Mucosa of descending colon (tissue), 3 donors: Measurements from ENCODE around the gene TOMM34. TPM values are rescaled to one million over a fixed set of nuclear protein-coding genes. Genes with fewer than 3 reads are reported as not detected.

Experiments used
- ATAC-seq: fragments of 200-7000 bp; cut with Tn5 transposase; one replicate; pipeline ENCODE4 v1.9.1; 2020; ENCODE audit warnings: mild to moderate bottlenecking, moderate library complexity
- DNase-seq, 3 donors: peaks; one replicate each; pipeline ENCODE4 v3.0.0-alpha.2; 2020
- H3K36me3 ChIP-seq: fragments of 200-600 bp; one replicate; pipeline ENCODE4 v1.8.0; 2021; ENCODE audit warnings: low read depth, mild to moderate bottlenecking
- H3K4me1 ChIP-seq: fragments of 200-600 bp; one replicate; pipeline ENCODE4 v1.8.0; 2021; ENCODE audit warnings: low read depth, mild to moderate bottlenecking
- H3K4me3 ChIP-seq: fragments of 200-600 bp; one replicate; pipeline ENCODE4 v1.8.0; 2021; ENCODE audit warnings: mild to moderate bottlenecking
- H3K9me3 ChIP-seq: fragments of 200-600 bp; one replicate; pipeline ENCODE4 v1.8.0; 2021; ENCODE audit warnings: mild to moderate bottlenecking
- CTCF ChIP-seq: fragments of 200-600 bp; IDR thresholded peaks from one replicate; pipeline ENCODE4 v1.8.0; 2022; ENCODE audit warnings: antibody characterized with exemption, mild to moderate bottlenecking
- intact Hi-C, 2 donors: fragments of 100-400 bp; cut with DNase I in 1 of 2; cut with micrococcal nuclease in 1 of 2; formaldehyde crosslinking; loops; one replicate each; pipeline versions ENCODE4 v1.11.0 to v1.11.1; 2022; cut with DNase I, micrococcal nuclease
- total RNA-seq, 3 donors: library from RNA; stranded (reverse); fragmentation: NEBNext Ultra II Directional in 2 of 3; extraction: Animal tissue kit (Norgen Biotek cat#: 25700) in 2 of 3; gene quantifications; one replicate each; pipeline versions ENCODE4 v1.2.1 to v1.2.4, GENCODE V29; 2021 to 2023
- donor health status: DM: no; HTN: no; CAD: no; lungs with moderate emphysema.
- donor health status: DM: no; HTN: no; CAD: no.
- donor health status: DM: no; HTN: yes; CAD: no.

The TOMM34 gene
- total RNA-seq, 3 donors from 2014 or later = 10.9 to 15.4 (median 13.3) TPM

DNA sequence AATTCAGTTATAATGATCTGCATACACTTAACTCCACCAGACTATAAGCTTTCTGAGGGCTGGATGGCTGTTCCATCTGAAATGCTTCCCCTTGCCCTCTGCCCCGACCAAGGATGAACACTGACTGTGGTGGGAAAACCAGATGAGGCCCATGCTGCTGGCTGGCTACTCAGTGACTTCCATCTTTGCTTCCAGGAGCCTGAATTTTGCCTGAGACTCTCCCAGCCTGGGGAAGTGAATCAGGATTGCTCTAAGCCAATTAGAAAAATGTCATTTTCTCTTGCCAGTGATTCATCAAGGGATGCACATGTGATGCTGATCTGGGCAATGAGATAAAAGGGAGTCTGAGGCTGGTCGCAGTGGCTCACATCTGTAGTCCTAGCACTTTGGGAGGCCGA lies 1.7 kb upstream of the TOMM34 start:
- no peak for TF ChIP-seq CTCF
- Histone ChIP-seq H3K36me3 (no peaks in the 10 kb centered on the region), H3K4me1 (peaks cover 6% of the 10 kb centered on the region), H3K4me3 (no peak overlapping the region), H3K9me3 (no peaks in the 10 kb centered on the region)
- no peak for ATAC-seq
- intact Hi-C loops = no loop called here
- no peak for DNase-seq

DNA sequence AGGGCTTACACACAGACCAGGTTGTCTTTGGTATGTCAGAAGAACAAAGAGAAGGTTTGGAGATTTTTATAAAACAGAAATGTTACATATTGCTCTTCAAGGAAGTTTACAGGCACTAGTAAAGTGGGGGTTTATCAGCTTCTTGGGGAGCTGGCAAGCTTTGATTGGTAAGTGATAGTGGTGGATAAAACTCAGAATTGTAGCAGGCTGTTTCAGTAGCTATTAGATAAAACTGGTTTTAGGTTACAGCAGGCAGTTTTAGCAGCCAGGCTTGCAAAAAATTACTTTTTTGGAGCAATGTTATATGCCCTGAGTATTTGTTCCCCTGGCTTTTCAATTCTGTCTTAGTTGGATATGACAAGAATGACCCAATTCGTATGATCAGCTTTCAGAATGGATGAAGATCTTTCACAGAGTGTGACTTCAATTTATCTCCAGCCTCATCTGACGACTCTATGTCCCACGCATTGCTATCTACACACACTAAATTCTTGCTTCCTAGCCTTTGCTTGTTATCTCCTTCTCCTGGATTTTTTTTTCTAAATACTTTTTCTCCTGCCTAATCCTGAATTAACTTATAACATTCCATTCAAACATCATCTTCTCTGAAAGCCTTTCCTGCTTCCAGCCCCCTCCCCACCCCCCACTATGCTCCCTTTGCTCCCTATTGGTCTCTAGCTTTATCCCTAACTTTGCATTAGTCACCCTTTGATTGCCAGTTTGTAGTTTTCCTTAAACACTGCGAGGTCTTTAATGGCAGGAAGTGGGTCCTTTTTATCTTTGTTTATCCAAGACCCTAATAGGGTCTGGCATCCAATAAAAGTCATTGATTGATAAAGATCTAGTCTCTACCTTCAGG lies 1.0 kb upstream of the TOMM34 start:
- intact Hi-C loops = no loop called here
- DNase-seq (no peak), ATAC-seq (no peak)
- Histone ChIP-seq H3K36me3 (no peaks in the 10 kb centered on the region), H3K4me3 (no peak overlapping the region), H3K4me1 (peaks cover 6% of the 10 kb centered on the region), H3K9me3 (no peaks in the 10 kb centered on the region)
- no peak for TF ChIP-seq CTCF

DNA sequence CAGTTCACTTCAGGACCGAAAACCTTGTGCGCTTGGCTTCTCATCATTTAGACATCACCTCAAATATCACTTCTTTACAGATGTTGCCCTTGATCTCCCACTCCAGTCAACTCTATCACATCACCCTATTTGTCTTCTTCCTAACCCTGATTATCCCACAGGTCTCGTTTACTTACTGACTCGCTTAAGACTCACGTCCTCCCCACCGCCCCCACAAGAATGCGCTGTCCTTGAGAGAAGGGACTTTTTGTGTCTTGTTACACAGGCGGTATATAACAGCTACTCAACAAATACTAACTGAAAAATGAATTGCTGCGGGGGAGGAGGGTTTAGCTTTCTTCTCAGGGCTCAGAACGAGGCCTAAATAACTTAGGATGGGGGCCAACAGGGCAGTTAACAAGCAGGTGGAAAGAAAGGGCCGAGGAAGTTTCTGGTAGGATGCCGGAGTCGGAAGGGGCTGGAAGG lies 527 bp downstream of the TOMM34 start:
- Histone ChIP-seq H3K36me3 (peaks cover 4% of the 10 kb centered on the region), H3K4me3 (peak overlapping the region; percentile 58), H3K9me3 (no peaks in the 10 kb centered on the region), H3K4me1 (peaks cover 6% of the 10 kb centered on the region)
- TF ChIP-seq CTCF = no peak
- ATAC-seq (peak; percentile 36), DNase-seq (peak in 2 of 3 donors; percentile 35 to 51)
- intact Hi-C loops = no loop called here

GRCh38 chr20:44959082-44959637 lies 1.0 kb downstream of the TOMM34 start:
- Histone ChIP-seq H3K9me3 (no peaks in the 10 kb centered on the region), H3K4me3 (peak overlapping the region; percentile 58), H3K4me1 (peaks cover 6% of the 10 kb centered on the region), H3K36me3 (peaks cover 4% of the 10 kb centered on the region)
- ATAC-seq (no peak), DNase-seq (no peak)
- intact Hi-C loops = no loop called here
- TF ChIP-seq CTCF = no peak

- DNase-seq (no peak), ATAC-seq (no peak)
- intact Hi-C loops = no loop called here
- peaks cover 4% of the 10 kb centered on the region for H3K36me3 ChIP-seq
- no peak for TF ChIP-seq CTCF
- no peak overlapping the region for H3K4me3 ChIP-seq
- peaks cover 6% of the 10 kb centered on the region for H3K4me1 ChIP-seq
- H3K9me3 ChIP-seq = no peaks in the 10 kb centered on the region
Measured at GRCh38 chr20:44958276-44958675, 1.9 kb downstream of the TOMM34 start.
